ENCODE data around the gene PLEKHH1.

PLEKHH1 gene

DNA sequence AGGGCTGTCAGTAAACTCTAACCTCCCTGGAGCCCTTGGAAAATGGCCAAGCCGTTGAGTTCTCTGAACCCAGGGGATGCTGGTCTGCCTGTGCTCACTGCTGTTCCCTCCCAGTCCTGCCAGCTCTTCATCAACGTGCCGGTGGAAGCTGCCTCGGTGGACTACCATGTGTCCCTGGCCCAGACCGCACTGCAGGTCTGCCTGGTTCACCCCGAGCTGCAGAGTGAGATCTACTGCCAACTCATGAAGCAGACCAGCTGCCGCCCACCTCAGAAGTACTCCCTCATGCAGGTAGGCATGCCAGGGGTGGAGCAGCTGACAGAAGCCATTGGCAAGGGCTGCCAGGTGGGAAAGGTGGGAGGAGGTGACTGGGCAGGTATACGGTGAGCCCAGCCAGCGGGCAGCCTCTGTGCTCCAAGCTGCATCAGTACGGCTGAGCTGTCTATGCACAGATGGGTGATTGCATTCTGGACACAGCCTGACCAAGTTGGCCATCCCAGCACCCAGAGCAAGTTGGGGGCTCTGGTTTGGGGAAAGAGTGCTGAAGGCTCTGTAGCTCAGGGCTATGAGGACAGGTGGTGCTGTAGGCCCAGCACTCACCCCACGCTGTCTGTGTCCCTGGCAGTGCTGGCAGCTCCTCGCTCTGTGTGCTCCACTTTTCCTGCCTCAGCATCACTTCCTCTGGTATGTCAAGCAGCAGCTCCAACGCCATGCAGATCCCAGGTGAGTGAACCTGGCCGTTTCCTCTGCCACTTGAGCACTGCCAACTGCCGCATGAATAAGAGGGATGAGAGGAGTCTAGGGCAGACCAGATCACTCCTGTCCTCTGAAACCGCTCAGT is 45.0 kb downstream of the PLEKHH1 start:
- H3K4me2 ChIP-seq (ENCODE audit: low read depth, low read length, poor library complexity, severe bottlenecking), result no peak overlapping the region
- H3K9me3 ChIP-seq (ENCODE audit: insufficient read depth, low read length), result no peaks in the 10 kb centered on the region
- H4K20me1 ChIP-seq (ENCODE audit: low read depth, low read length), result no peaks in the 10 kb centered on the region
- no peak overlapping the region for H2AFZ ChIP-seq (ENCODE audit: low read depth, low read length, severe bottlenecking)
- no peak overlapping the region for H3K27ac ChIP-seq (ENCODE audit: low read depth, low read length)
- no peak overlapping the region for H3K9ac ChIP-seq (ENCODE audit: low read length)
- H3F3A ChIP-seq (ENCODE audit: insufficient read depth), result no peaks in the 10 kb centered on the region
- no peaks in the 10 kb centered on the region for H3K9me2 ChIP-seq (replicated peaks; ENCODE audit: insufficient read depth, low read length)
- H3K36me3 ChIP-seq (ENCODE audit: low read length), result no peaks in the 10 kb centered on the region
- no peaks in the 10 kb centered on the region for H3K27me3 ChIP-seq (ENCODE audit: low read length)
- H3K4me3 ChIP-seq (ENCODE audit: insufficient read depth, low read length, poor library complexity, severe bottlenecking), result no peak overlapping the region
- H3K79me2 ChIP-seq (ENCODE audit: insufficient read depth, low read length), result no peaks in the 10 kb centered on the region
- TF ChIP-seq, protein P1, sequence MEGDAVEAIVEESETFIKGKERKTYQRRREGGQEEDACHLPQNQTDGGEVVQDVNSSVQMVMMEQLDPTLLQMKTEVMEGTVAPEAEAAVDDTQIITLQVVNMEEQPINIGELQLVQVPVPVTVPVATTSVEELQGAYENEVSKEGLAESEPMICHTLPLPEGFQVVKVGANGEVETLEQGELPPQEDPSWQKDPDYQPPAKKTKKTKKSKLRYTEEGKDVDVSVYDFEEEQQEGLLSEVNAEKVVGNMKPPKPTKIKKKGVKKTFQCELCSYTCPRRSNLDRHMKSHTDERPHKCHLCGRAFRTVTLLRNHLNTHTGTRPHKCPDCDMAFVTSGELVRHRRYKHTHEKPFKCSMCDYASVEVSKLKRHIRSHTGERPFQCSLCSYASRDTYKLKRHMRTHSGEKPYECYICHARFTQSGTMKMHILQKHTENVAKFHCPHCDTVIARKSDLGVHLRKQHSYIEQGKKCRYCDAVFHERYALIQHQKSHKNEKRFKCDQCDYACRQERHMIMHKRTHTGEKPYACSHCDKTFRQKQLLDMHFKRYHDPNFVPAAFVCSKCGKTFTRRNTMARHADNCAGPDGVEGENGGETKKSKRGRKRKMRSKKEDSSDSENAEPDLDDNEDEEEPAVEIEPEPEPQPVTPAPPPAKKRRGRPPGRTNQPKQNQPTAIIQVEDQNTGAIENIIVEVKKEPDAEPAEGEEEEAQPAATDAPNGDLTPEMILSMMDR (IDR thresholded peaks at IDR 0.05; ENCODE audit: insufficient read depth, low read length, poor library complexity, severe bottlenecking), result no peak
- no peak for TF ChIP-seq EZH2phosphoT487 (conservative IDR thresholded peaks at IDR 0.05; ENCODE audit: low read length)

DNA sequence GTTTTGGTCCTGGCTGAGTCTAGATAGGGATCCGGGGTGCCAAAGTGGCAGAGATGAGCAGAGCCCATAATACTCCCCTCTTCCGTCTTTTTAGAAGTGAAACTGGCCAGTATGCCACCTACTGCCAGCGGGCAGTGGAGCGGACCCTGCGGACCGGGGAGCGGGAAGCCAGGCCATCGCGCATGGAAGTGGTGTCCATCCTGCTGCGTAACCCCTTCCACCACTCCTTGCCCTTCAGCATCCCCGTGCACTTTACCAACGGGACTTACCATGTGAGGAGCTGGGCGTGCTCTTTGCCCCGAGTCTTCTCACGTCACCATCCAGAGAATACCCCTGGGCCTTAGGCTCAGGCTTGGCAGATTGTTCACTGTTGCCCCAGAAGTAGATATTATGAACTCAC is 46.0 kb downstream of the PLEKHH1 start:
- H3K9ac ChIP-seq (ENCODE audit: low read length), result no peak overlapping the region
- H4K20me1 ChIP-seq (ENCODE audit: low read depth, low read length), result no peaks in the 10 kb centered on the region
- H3K27me3 ChIP-seq (ENCODE audit: low read length), result no peaks in the 10 kb centered on the region
- H3K4me3 ChIP-seq (ENCODE audit: insufficient read depth, low read length, poor library complexity, severe bottlenecking), result no peak overlapping the region
- TF ChIP-seq EZH2phosphoT487 (conservative IDR thresholded peaks at IDR 0.05; ENCODE audit: low read length), result no peak
- TF ChIP-seq, protein P1 (IDR thresholded peaks at IDR 0.05; ENCODE audit: insufficient read depth, low read length, poor library complexity, severe bottlenecking), result no peak
- H3F3A ChIP-seq (ENCODE audit: insufficient read depth), result no peaks in the 10 kb centered on the region
- no peak overlapping the region for H3K27ac ChIP-seq (ENCODE audit: low read depth, low read length)
- no peak overlapping the region for H2AFZ ChIP-seq (ENCODE audit: low read depth, low read length, severe bottlenecking)
- no peaks in the 10 kb centered on the region for H3K9me2 ChIP-seq (replicated peaks; ENCODE audit: insufficient read depth, low read length)
- no peaks in the 10 kb centered on the region for H3K9me3 ChIP-seq (ENCODE audit: insufficient read depth, low read length)
- no peaks in the 10 kb centered on the region for H3K79me2 ChIP-seq (ENCODE audit: insufficient read depth, low read length)
- H3K4me2 ChIP-seq (ENCODE audit: low read depth, low read length, poor library complexity, severe bottlenecking), result no peak overlapping the region
- no peaks in the 10 kb centered on the region for H3K36me3 ChIP-seq (ENCODE audit: low read length)

DNA sequence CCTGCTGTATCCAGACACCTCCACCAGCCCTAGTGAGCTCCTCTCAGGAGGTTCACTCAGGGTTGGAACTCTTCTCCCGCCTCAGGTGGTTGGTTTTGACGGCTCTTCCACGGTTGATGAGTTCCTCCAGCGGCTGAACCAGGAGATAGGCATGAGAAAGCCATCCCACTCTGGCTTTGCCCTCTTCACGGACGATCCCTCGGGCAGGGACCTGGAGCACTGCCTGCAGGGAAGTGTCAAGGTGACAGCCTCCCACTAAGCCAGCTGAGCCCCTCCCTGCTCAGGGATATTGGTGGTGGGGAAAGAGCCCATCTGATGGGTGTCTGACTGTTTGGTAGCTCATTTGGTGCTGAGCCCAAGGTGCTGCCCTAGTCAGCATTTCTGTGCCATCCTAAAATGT is 46.5 kb downstream of the PLEKHH1 start:
- TF ChIP-seq EZH2phosphoT487 (conservative IDR thresholded peaks at IDR 0.05; ENCODE audit: low read length), result no peak
- TF ChIP-seq, protein P1 (IDR thresholded peaks at IDR 0.05; ENCODE audit: insufficient read depth, low read length, poor library complexity, severe bottlenecking), result no peak
- H3F3A ChIP-seq (ENCODE audit: insufficient read depth), result no peaks in the 10 kb centered on the region

More for the DNA sequence above, 46.5 kb downstream of the PLEKHH1 start:
- Histone ChIP-seq H2AFZ (ENCODE audit: low read depth, low read length, severe bottlenecking) (no peak overlapping the region), H3K4me2 (ENCODE audit: low read depth, low read length, poor library complexity, severe bottlenecking) (no peak overlapping the region), H3K27me3 (ENCODE audit: low read length) (no peaks in the 10 kb centered on the region), H3K36me3 (ENCODE audit: low read length) (no peaks in the 10 kb centered on the region), H3K9ac (ENCODE audit: low read length) (no peak overlapping the region), H3K79me2 (ENCODE audit: insufficient read depth, low read length) (no peaks in the 10 kb centered on the region), H3K9me2 (replicated peaks; ENCODE audit: insufficient read depth, low read length) (no peaks in the 10 kb centered on the region), H3K4me3 (ENCODE audit: insufficient read depth, low read length, poor library complexity, severe bottlenecking) (no peak overlapping the region), H3K27ac (ENCODE audit: low read depth, low read length) (no peak overlapping the region), H3K9me3 (ENCODE audit: insufficient read depth, low read length) (no peaks in the 10 kb centered on the region), H4K20me1 (ENCODE audit: low read depth, low read length) (no peaks in the 10 kb centered on the region)

Measured in SU-DHL-6 (cell line).